Measurements from ENCODE around the gene HS3ST6. TPM values are rescaled to one million over a fixed set of nuclear protein-coding genes. Genes with fewer than 3 reads are reported as not detected.

HS3ST6 gene
- total and polyA plus RNA-seq, 2 of the 13 experiments (the other 11 are each of a cell fraction or from before 2014, with no cell fraction given) = not detected

DNA sequence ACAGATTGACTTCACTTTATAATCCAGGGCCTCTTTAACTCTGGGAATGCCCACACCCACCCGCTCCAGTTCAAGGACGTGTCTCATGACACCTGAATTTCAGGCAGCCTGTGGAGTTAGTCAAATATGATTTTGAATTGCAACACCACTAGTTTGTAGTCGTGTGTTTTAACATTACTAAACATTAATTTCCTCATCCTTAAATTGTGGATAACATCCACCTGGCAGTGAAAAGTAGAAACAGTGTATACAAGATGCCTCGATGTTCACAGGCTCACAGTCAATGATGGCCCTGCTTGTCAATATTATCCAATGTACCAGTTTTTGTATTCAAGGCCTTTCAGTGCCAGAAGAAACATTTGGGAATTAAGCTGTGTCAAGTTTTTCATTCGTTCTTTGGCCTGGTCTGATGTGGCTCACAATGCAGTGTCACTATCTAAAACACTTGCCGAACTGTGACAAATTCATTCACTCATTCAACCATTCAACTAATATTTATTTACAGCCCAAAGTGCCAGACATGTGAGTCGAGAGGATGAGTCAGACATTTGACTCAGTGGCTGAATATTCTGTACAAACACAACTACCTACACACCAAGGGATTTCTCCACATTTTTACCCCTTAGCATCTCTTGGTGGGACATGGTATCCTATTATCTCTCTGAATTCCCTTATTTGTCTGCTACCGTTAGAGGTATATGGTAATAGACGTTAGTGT lies 47.7 kb downstream of the HS3ST6 start:
- Histone ChIP-seq H3K9me3 (ENCODE audit: low read length) (no peaks in the 10 kb centered on the region), H3K4me3 (replicated peaks in 1 of 3; ENCODE audit: insufficient read depth in 1 of 3, low read depth in 2 of 3, low read length in 3 of 3) (no peak overlapping the region; a peak in 1 of 6 replicates), H3K4me1 (ENCODE audit: insufficient read depth, low read length) (peaks cover 23% of the 10 kb centered on the region), H3K27ac (ENCODE audit: extremely low read length, insufficient read depth, low read length) (peak overlapping the region; percentile 53), H2AFZ (ENCODE audit: low read length) (no peak overlapping the region), H4K20me1 (ENCODE audit: insufficient read depth, low read length) (no peaks in the 10 kb centered on the region), H3K27me3 (ENCODE audit: control insufficient read depth in 1 of 2, insufficient read depth in 2 of 2, low read length in 2 of 2) (no peaks in the 10 kb centered on the region), H3K36me3 (replicated peaks in 1 of 2; ENCODE audit: control insufficient read depth in 1 of 2, insufficient read depth in 2 of 2, low read length in 2 of 2) (no peaks in the 10 kb centered on the region), H3K79me2 (ENCODE audit: insufficient read depth, low read length) (no peaks in the 10 kb centered on the region), H3K9ac (ENCODE audit: insufficient read depth, low read depth, low read length) (no peak overlapping the region), H3K4me2 (ENCODE audit: low read depth, low read length) (peak overlapping the region; percentile 48)
- no TSS peak for BruUV-seq (replicated peaks)
- in situ Hi-C loops (cut with HindIII; ENCODE audit: extremely low pct_ligation_motif_present, low pct_unique_long_range_greater_than_20kb) = no loop called here
- ATAC-seq (peak; percentile 85), DNase-seq (ENCODE audit: low spot score) (peak; percentile 89), FAIRE-seq (peak; percentile 76)
- intact Hi-C loops (cut with micrococcal nuclease; ENCODE audit: unreplicated experiment) = no loop called here
- 0% methylated on average over 9 of the region's 9 CpGs for WGBS (ENCODE audit: low lambda C conversion rate)
- ChIA-PET CTCF (ENCODE audit: low intra/inter-chr PET ratio, low total read pairs) (no interaction called here), POLR2A (interaction anchor here (1.4 to 2.4 kb wide), 4 partner anchors 43 to 94 kb away, joined by 3 to 7 read pairs (median 6); partner anchors contain the start of genes FAHD1 and RPS2)
- TF ChIP-seq CBX5 (CRISPR knock-in tag; IDR thresholded peaks at IDR 0.05; ENCODE audit: borderline replicate concordance) (no peak), CREB1 (IDR thresholded peaks at IDR 0.05) (peak; percentile 45; the same call in 1 of the 2 replicates), CREB1 (CRISPR knock-in tag; IDR thresholded peaks at IDR 0.05) (no peak), ATM (IDR thresholded peaks at IDR 0.05; ENCODE audit: borderline replicate concordance) (no peak), CAMTA2 (CRISPR knock-in tag; IDR thresholded peaks at IDR 0.05; ENCODE audit: borderline replicate concordance) (no peak), TCF12 (IDR thresholded peaks at IDR 0.05) (no peak), TCF12 (CRISPR knock-in tag; IDR thresholded peaks at IDR 0.05) (no peak), CEBPB (IDR thresholded peaks at IDR 0.05; ENCODE audit: borderline replicate concordance, low read depth, low read length) (peak; percentile 86), ZNF121 (CRISPR knock-in tag; IDR thresholded peaks at IDR 0.05) (no peak), SRSF1 (optimal IDR thresholded peaks at IDR 0.05; ENCODE audit: low read depth, low read length) (no peak), GATAD2A (CRISPR knock-in tag; IDR thresholded peaks at IDR 0.05) (peak; percentile 77), GATAD1 (CRISPR knock-in tag; IDR thresholded peaks at IDR 0.05) (no peak), ZNF441 (CRISPR knock-in tag; IDR thresholded peaks at IDR 0.05; ENCODE audit: borderline replicate concordance) (no peak)
- TF ChIP-seq, protein P1, sequence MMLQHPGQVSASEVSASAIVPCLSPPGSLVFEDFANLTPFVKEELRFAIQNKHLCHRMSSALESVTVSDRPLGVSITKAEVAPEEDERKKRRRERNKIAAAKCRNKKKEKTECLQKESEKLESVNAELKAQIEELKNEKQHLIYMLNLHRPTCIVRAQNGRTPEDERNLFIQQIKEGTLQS (CRISPR knock-in tag; IDR thresholded peaks at IDR 0.05) = peak; percentile 78; the same call in 1 of the 2 replicates
- TF ChIP-seq, protein P2, sequence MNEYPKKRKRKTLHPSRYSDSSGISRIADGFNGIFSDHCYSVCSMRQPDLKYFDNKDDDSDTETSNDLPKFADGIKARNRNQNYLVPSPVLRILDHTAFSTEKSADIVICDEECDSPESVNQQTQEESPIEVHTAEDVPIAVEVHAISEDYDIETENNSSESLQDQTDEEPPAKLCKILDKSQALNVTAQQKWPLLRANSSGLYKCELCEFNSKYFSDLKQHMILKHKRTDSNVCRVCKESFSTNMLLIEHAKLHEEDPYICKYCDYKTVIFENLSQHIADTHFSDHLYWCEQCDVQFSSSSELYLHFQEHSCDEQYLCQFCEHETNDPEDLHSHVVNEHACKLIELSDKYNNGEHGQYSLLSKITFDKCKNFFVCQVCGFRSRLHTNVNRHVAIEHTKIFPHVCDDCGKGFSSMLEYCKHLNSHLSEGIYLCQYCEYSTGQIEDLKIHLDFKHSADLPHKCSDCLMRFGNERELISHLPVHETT (CRISPR knock-in tag; conservative IDR thresholded peaks at IDR 0.05) = no peak
- TF ChIP-seq, protein P3, sequence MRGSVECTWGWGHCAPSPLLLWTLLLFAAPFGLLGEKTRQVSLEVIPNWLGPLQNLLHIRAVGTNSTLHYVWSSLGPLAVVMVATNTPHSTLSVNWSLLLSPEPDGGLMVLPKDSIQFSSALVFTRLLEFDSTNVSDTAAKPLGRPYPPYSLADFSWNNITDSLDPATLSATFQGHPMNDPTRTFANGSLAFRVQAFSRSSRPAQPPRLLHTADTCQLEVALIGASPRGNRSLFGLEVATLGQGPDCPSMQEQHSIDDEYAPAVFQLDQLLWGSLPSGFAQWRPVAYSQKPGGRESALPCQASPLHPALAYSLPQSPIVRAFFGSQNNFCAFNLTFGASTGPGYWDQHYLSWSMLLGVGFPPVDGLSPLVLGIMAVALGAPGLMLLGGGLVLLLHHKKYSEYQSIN (CRISPR knock-in tag; IDR thresholded peaks at IDR 0.05; ENCODE audit: borderline replicate concordance) = no peak
- TF ChIP-seq, protein P4, sequence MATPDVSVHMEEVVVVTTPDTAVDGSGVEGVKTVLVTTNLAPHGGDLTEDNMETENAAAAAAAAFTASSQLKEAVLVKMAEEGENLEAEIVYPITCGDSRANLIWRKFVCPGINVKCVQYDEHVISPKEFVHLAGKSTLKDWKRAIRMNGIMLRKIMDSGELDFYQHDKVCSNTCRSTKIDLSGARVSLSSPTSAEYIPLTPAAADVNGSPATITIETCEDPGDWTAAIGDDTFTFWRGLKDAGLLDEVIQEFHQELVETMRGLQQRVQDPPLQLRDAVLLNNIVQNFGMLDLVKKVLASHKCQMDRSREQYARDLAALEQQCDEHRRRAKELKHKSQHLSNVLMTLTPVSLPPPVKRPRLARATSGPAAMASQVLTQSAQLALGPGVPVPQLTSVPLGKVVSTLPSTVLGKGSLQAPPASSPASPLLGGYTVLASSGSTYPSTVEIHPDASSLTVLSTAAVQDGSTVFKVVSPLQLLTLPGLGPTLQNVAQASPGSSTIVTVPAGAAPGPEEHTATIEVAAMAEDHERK (CRISPR knock-in tag; IDR thresholded peaks at IDR 0.05; ENCODE audit: low read depth) = no peak
- TF ChIP-seq, protein P5, sequence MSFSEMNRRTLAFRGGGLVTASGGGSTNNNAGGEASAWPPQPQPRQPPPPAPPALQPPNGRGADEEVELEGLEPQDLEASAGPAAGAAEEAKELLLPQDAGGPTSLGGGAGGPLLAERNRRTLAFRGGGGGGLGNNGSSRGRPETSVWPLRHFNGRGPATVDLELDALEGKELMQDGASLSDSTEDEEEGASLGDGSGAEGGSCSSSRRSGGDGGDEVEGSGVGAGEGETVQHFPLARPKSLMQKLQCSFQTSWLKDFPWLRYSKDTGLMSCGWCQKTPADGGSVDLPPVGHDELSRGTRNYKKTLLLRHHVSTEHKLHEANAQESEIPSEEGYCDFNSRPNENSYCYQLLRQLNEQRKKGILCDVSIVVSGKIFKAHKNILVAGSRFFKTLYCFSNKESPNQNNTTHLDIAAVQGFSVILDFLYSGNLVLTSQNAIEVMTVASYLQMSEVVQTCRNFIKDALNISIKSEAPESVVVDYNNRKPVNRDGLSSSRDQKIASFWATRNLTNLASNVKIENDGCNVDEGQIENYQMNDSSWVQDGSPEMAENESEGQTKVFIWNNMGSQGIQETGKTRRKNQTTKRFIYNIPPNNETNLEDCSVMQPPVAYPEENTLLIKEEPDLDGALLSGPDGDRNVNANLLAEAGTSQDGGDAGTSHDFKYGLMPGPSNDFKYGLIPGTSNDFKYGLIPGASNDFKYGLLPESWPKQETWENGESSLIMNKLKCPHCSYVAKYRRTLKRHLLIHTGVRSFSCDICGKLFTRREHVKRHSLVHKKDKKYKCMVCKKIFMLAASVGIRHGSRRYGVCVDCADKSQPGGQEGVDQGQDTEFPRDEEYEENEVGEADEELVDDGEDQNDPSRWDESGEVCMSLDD (CRISPR knock-in tag; IDR thresholded peaks at IDR 0.05; ENCODE audit: borderline replicate concordance) = no peak
